ENCODE measurements around the gene ANKRD42. TPM values are rescaled to one million over a fixed set of nuclear protein-coding genes. Genes with fewer than 3 reads are reported as not detected.

Gene ANKRD42
- 5.6 and 7.1 TPM in 2 replicates for total RNA-seq

GRCh38 chr11:83193315-83194280, at the start of gene ANKRD42:
TSS of gene ANKRD42 (plus strand) at chr11:83193712. CDS start at chr11:83194671, 959 bp downstream.

DNA sequence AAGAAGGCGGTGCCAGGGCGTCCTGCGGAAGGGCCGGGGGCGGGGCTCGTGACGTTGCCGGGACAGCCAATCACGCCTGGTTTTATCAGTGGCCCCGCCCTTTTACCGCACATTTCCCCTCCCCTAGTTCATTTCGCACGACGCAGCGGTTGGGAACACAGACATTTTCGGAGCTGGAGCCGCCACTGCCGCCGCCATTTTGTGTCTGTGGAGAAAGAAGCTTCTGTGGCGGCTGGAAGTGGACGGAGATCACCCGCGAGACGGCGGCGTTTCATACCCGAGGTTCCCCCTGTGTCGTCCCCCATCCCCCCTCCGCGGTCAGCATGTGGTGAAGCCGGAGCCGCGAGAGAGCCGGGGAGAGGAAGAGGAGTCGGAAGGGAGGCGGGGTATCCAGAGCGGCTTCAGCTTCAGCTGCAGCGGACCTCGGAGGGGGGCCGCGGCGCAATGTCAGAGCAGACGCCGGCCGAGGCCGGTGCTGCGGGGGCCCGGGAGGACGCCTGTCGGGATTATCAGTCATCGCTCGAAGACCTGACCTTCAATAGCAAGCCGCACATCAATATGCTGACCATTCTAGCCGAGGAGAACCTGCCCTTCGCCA, 36.4 kb upstream of the ANKRD42 start, which contains the start of gene PCF11:
TSS of gene PCF11 (plus strand) at position 136 of the 598 bp plus-strand sequence. CDS start at position 445, 309 bp downstream.

DNA sequence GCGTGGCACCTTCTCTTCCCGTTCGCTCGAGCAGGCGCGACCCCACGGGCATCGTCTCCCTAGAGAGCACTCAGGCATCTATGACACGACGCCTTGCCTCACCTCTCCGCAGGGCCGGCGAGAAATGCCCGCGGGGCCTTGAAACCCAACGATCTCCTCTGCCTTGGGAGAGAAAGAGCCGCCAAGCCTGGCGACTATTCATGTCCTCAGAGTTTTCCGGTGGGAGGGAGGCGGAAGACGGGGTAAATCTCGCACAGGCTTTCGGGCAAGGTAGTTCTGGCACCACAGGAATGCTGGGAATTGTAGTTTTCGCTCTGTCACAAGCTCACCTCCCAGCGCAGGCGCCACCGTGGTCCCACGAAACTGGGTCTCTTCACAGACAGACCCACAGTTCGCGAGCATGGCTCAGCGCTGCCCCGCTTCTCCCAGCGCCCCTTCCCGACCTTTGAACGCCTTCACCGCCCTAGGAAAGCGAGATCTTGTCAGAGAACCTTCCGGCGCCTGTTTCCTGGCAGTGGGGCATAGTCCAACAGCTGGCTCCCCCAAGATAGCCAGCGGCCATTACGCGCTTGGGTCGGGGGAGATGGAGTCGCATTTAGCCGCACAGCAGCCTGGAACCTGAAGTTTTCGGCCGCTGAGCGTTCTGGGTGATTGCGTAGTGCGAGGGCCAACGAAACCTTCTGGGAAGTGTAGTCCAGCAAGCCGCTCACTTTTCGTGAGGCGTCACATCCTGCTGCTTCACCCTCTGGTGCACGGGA, 92.4 kb downstream of the ANKRD42 start, which contains the start of gene CCDC90B:
TSS of gene CCDC90B (minus strand) at position 597 of the 758 bp plus-strand sequence. CDS start at position 202, 395 bp downstream.

Other genes starting within 250 kb of the ANKRD42 start
- gene RAB30, start 121.8 kb upstream of the ANKRD42 start, total RNA-seq = 4.7 and 5.1 TPM in 2 replicates
- gene PCF11, start 36.6 kb upstream of the ANKRD42 start, total RNA-seq = 18.0 and 19.1 TPM in 2 replicates
- 27.5 and 37.2 TPM in 2 replicates for gene CCDC90B, start 92.7 kb downstream of the ANKRD42 start, total RNA-seq